Panc1 (cell line): Measurements from ENCODE around the gene ACTL6A. TPM values are rescaled to one million over a fixed set of nuclear protein-coding genes. Genes with fewer than 3 reads are reported as not detected.
"Not testable (repeated sequence)": the region's sequence is repeated elsewhere in the genome, so short reads cannot be mapped to it uniquely, and the experiment has no call there.

Source experiments
- ATAC-seq: fragments of 200-7000 bp; cut with Tn5 transposase; 2 replicates; pipeline ENCODE4 v1.9.1; 2020; ENCODE audit warnings: mild to moderate bottlenecking, moderate library complexity
- BruUV-seq: library from RNA; stranded (reverse); fragments of 400-500 nt; replicated peaks from 2 replicates; lab custom pipeline; 2021; lab: Mats Ljungman, UMichigan
- CTCF ChIA-PET: fragments of 300-600 bp; sonication (Branson Sonifier 250); formaldehyde crosslinking; loops from one replicate; lab custom pipeline; 2022; ENCODE audit warnings: antibody characterized with exemption; lab: Charles Lee
- POLR2A ChIA-PET: fragments of 300-600 bp; sonication (Branson Sonifier 250); formaldehyde crosslinking; loops from one replicate; lab custom pipeline; 2022; ENCODE audit warnings: antibody characterized with exemption; lab: Charles Lee
- DNase-seq: peaks from one replicate; pipeline ENCODE4 v3.0.0-alpha.2; 2010; ENCODE audit warnings: low read depth, low spot score
- H3K27ac ChIP-seq: 2 replicates; pipeline ENCODE4 v1.5.1; 2011; ENCODE audit warnings: mild to moderate bottlenecking, low read length, inconsistent platforms
- H3K27me3 ChIP-seq: fragments of 200-500 bp; sonication (Bioruptor generic); 2 replicates; pipeline ENCODE4 v1.6.0; 2014; ENCODE audit warnings: low read length, inconsistent platforms; ENCODE audit not compliant: control insufficient read depth, insufficient read depth
- H3K36me3 ChIP-seq: fragments of 200-500 bp; sonication (Bioruptor generic); 2 replicates; pipeline ENCODE4 v1.5.1; 2014; ENCODE audit warnings: inconsistent platforms, mild to moderate bottlenecking, low read length, moderate library complexity; ENCODE audit not compliant: control insufficient read depth, insufficient read depth
- H3K4me1 ChIP-seq: 2 replicates; pipeline ENCODE4 v1.5.1; 2011; ENCODE audit warnings: inconsistent platforms, mild to moderate bottlenecking, low read length, moderate library complexity; ENCODE audit not compliant: control insufficient read depth, insufficient read depth
- H3K4me3 ChIP-seq, 2 experiments: 2 replicates each; pipeline ENCODE4 v1.5.1; 2011 to 2012; ENCODE audit warnings: low read depth in 2 of 2, low read length in 2 of 2, mild to moderate bottlenecking in 2 of 2, inconsistent platforms in 1 of 2, moderate library complexity in 1 of 2
- H3K9me3 ChIP-seq: fragments of 200-500 bp; sonication (Bioruptor generic); 2 replicates; pipeline ENCODE4 v1.5.1; 2014; ENCODE audit warnings: low read depth, mild to moderate bottlenecking, inconsistent platforms, low read length, moderate library complexity; ENCODE audit not compliant: control insufficient read depth, insufficient read depth
- POLR2AphosphoS5 ChIP-seq: IDR thresholded peaks from 2 replicates; pipeline ENCODE4 v1.6.1; 2012; ENCODE audit warnings: mild to moderate bottlenecking, low read depth, low read length, moderate library complexity
- REST ChIP-seq, 2 experiments: IDR thresholded peaks; 2 replicates each; pipeline ENCODE4 v1.6.1; 2011 to 2012; ENCODE audit warnings: low read depth in 2 of 2, control low read depth in 1 of 2, low read length in 1 of 2, mild to moderate bottlenecking in 1 of 2, moderate library complexity in 1 of 2; ENCODE audit not compliant: insufficient read depth in 1 of 2
- SIN3A ChIP-seq: IDR thresholded peaks from 2 replicates; pipeline ENCODE4 v1.6.1; 2012; ENCODE audit warnings: low read depth, mild to moderate bottlenecking, low read length, moderate library complexity, borderline replicate concordance; ENCODE audit not compliant: insufficient read depth
- TCF7L2 ChIP-seq: IDR thresholded peaks from 2 replicates; pipeline ENCODE4 v1.6.1; 2011; ENCODE audit warnings: mild to moderate bottlenecking, low read depth, low read length, inconsistent platforms
- in situ Hi-C: cut with HindIII; loops from 2 replicates; pipeline ENCODE4 v1.10.0; 2016; ENCODE audit warnings: low sequenced_read_pairs, low pct_unique_long_range_greater_than_20kb
- intact Hi-C: fragments of 100-400 bp; cut with micrococcal nuclease; formaldehyde crosslinking; loops from one replicate; pipeline ENCODE4 v1.10.0; 2022; ENCODE audit not compliant: unreplicated experiment
- total RNA-seq: library from RNA; stranded (reverse); gene quantifications from one replicate; pipeline ENCODE4 v1.2.1, GENCODE V29; 2021; ENCODE audit not compliant: unreplicated experiment
- TF ChIP-seq, protein P1 (sequence below): fragments of 450-650 bp; IDR thresholded peaks from 2 replicates; pipeline ENCODE4 v1.5.1; 2017; ENCODE audit warnings: mild to moderate bottlenecking

Gene ACTL6A
- total RNA-seq, 1 experiment from 2014 or later = 122 TPM

DNA sequence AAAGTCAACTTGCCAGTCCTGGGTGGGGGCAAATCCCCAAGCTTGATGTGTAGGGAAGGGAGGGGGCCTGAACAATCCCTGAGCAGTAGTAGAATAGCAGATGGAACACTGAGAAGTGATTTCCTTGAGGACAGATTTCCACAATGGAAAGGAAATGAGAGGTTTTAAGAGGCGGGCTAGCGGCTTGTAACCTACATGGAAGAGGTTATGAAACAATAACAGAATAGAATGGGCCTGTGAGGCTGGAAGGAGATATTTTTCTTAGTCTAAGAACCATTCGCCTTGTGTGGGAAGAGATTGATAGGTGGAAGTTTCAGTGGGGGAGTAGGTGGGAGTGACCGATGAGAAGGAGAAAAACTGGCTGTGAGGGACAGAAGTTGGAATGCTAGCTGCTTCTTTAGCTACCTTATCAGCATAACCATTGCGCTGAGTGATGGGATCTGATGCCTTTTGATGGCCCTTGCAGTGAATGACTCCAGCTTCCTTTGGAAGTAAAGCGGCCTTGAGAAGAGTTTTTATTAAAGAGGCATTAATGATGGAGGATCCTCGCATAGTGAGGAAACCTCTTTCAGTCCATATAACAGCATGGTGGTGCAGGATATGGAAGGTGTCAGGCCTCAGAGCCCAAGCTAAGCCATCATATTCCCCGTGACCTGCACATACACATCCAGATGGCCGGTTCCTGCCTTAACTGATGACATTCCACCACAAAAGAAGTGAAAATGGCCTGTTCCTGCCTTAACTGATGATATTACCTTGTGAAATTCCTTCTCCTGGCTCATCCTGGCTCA is 46.1 kb upstream of the ACTL6A start:
- DNase-seq, H3K9me3 ChIP-seq, H3K27me3 ChIP-seq, H3K4me3 ChIP-seq, CTCF ChIA-PET, POLR2A ChIA-PET, H3K36me3 ChIP-seq, H3K27ac ChIP-seq, H3K4me1 ChIP-seq, BruUV-seq, ATAC-seq, in situ Hi-C loops, intact Hi-C loops: not testable (repeated sequence)

DNA sequence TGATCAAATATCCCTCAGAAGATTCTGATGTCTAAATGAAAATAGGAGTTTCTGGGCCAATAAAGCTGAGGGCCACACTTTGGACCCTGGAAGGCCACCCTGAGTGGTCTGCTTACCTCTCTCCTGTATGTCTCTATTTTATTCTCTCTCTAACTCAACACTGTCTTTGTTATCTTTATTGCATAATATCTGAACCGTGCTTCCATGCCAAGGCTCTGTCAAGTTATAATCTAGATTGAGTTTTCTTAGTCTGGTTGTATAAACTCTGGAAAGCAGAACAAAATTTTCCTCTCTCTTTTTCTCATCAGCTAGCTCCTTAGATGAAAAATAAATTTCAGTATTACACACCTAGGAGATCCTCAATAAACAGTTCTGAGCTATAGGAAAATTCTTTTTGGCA is 36.2 kb upstream of the ACTL6A start:
- intact Hi-C loops (no loop called here), in situ Hi-C loops (no loop called here)
- no TSS peak for BruUV-seq
- Histone ChIP-seq H3K9me3 (no peaks in the 10 kb centered on the region), H3K4me1 (peaks cover 6% of the 10 kb centered on the region; the same call in 1 of the 2 replicates), H3K27me3 (no peaks in the 10 kb centered on the region), H3K4me3 (no peak overlapping the region), H3K36me3 (no peaks in the 10 kb centered on the region), H3K27ac (no peak overlapping the region)
- POLR2A ChIA-PET = no interaction called here
- no peak for DNase-seq
- TF ChIP-seq POLR2AphosphoS5 = no peak
- TF ChIP-seq SIN3A = no peak
- no peak for TF ChIP-seq REST (IDR thresholded peaks at IDR 0.05; ENCODE audit: insufficient read depth in 1 of 2, low read depth in 2 of 2, low read length in 1 of 2)
- TF ChIP-seq, protein P1, sequence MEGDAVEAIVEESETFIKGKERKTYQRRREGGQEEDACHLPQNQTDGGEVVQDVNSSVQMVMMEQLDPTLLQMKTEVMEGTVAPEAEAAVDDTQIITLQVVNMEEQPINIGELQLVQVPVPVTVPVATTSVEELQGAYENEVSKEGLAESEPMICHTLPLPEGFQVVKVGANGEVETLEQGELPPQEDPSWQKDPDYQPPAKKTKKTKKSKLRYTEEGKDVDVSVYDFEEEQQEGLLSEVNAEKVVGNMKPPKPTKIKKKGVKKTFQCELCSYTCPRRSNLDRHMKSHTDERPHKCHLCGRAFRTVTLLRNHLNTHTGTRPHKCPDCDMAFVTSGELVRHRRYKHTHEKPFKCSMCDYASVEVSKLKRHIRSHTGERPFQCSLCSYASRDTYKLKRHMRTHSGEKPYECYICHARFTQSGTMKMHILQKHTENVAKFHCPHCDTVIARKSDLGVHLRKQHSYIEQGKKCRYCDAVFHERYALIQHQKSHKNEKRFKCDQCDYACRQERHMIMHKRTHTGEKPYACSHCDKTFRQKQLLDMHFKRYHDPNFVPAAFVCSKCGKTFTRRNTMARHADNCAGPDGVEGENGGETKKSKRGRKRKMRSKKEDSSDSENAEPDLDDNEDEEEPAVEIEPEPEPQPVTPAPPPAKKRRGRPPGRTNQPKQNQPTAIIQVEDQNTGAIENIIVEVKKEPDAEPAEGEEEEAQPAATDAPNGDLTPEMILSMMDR = no peak
- no peak for TF ChIP-seq TCF7L2
- CTCF ChIA-PET = no interaction called here
- no peak for ATAC-seq

- ChIA-PET CTCF (no interaction called here), POLR2A (no interaction called here)
Observed at GRCh38 chr3:179526989-179527391, 35.7 kb upstream of the ACTL6A start.

More at GRCh38 chr3:179526989-179527391, 35.7 kb upstream of the ACTL6A start:
- Histone ChIP-seq H3K9me3 (no peaks in the 10 kb centered on the region), H3K4me3 (no peak overlapping the region; a peak in 1 of 4 replicates), H3K4me1 (peaks cover 6% of the 10 kb centered on the region; the same call in 1 of the 2 replicates), H3K27ac (no peak overlapping the region), H3K36me3 (no peaks in the 10 kb centered on the region), H3K27me3 (no peaks in the 10 kb centered on the region)
- in situ Hi-C loops (no loop called here), intact Hi-C loops (no loop called here)
- peak; percentile 72 for ATAC-seq
- DNase-seq = no peak
- TF ChIP-seq TCF7L2 = no peak
- TF ChIP-seq, protein P1 = no peak
- no peak for TF ChIP-seq REST (IDR thresholded peaks at IDR 0.05; ENCODE audit: insufficient read depth in 1 of 2, low read depth in 2 of 2, low read length in 1 of 2)
- no peak for TF ChIP-seq SIN3A
- no peak for TF ChIP-seq POLR2AphosphoS5
- BruUV-seq = no TSS peak
